ELF-1 (cell line): Measurements from ENCODE around the gene KIF2A.

Experiments used
- DNase-seq: peaks from one replicate; pipeline ENCODE4 v3.0.0-alpha.2; 2016; ENCODE audit warnings: low read depth, low spot score

The KIF2A gene

DNA sequence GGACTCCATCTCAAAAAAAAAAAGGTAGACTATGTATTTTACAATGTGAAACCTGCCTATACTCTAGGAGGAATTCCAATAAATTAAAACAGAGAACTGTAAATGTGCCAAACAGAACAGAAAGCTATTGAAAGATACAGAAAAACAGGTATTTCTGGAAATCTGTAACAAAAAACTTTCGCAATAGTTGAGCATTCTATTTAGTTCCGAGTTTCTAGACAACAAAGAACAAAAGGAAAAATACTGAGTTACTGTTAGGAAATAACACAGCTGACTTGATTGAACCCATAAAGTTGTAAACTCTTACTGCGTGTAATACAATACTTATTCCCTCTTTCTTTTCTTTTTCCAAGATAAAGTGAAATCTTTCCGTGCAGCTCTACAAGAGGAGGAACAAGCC is 79.1 kb downstream of the KIF2A start:
- no peak for DNase-seq

DNA sequence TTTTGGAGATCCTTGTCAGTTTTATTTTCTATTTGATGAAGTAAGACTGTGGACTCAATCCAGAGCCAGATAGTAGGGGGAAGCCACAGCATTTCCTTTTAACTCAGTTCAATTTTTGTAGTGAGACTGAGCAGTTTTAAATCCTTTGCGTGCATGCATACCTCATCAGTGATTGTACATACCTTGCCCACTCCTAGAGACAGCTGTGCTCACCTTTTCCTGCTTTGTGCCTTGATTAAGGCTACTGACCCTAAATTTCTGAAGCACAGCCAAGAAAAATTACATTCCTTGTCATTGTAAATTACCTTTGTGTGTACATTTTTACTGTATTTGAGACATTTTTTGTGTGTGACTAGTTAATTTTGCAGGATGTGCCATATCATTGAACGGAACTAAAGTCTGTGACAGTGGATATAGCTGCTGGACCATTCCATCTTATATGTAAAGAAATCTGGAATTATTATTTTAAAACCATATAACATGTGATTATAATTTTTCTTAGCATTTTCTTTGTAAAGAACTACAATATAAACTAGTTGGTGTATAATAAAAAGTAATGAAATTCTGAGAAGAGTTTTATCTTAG is 79.9 kb downstream of the KIF2A start:
- DNase-seq = no peak

DNA sequence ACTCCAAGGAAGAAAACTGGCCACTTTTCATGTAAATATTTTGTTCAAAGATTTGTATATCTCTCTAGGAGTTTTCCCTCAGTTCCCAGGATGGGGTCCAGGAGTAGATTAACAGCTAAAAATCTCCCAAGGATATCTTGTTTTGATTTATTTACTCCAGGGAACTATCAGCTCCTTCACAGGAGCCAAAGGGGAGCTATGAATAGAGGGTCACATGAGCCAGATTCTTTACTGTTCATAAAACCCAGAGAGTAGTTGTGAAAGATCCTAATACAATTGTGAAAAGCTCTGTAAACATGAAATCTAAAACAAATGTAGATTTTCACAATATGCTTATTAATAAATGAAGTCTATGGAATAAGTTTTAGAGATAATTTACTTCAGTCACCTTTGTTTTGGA is 80.8 kb downstream of the KIF2A start:
- DNase-seq = no peak

DNA sequence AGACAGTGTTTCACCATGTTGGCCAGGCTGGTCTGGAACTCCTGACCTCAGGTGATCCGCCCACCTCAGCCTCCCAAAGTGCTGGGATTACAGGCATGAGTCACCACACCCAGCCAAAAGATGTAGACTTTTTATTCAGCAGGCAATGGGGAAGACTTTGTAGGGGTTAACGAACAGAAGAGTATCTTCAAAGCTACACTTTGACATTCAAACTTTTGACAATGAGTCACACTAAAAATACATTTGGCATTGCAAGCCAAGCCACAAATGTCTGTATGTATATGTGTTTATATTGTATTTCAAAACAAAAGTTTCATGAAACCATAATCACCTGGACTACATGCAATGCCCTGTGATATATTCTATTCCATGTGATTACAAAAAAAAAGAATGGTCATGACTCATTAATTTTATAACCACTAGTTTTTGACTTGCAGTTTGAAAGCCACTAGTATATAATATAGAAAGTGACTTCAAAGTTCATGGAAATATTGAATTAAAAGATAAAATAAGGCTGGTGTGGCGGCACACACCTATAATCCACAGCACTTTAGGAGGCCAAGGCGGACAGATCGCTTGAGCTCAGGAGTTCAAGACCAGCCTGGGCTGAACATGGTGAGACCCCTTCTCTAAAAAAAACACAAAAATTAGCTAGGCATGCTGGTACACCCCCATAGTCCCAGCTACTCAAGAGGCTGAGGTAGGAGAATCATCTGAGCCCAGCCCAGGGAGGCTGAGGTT is 89.4 kb downstream of the KIF2A start:
- no peak for DNase-seq

DNA sequence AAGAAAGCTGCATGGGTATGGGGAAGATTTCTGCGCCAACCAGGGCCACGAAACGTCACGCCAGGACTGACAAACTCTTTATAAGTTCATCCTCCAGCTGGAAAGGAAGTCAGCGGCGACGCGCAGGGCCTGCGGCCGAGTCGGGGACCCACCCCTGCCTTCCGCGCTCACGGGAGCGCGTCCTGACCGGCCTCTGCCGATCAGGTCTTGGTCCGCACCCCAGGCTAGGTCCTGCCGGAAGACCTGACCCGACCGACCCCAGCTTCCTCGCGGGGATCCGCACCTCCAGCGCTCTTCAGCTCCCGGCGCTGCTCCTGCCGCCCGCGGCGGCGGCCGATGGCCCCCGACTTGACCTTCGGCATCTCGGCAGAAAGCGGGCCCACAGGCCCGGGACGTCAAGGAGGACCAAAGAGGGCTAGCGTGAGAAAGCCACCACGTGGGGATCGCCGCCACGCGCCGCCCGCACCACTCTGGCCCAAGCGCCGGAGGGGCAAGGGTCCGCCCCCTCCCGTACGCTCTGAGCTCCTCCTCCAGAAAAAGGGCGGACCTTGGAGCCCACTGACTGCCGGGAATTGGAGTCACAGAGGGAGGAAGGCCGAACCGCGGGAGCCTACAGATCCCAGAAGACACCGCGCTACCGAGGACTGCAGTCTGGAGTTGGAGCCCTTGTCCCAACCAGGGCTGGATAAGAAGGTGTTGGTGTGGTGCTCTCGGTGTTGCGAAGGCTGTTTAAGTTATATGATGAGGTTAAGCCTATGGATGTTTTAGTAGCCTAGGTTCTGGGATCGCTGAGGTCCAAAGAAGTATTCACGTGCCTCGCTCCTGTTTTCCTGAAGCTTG is 97.6 kb downstream of the KIF2A start, which contains the start of gene DIMT1:
TSS of gene DIMT1 (minus strand) at position 495 of the 840 bp plus-strand sequence. CDS start at position 362, 133 bp downstream.
- DNase-seq = peak; percentile 99

DNA sequence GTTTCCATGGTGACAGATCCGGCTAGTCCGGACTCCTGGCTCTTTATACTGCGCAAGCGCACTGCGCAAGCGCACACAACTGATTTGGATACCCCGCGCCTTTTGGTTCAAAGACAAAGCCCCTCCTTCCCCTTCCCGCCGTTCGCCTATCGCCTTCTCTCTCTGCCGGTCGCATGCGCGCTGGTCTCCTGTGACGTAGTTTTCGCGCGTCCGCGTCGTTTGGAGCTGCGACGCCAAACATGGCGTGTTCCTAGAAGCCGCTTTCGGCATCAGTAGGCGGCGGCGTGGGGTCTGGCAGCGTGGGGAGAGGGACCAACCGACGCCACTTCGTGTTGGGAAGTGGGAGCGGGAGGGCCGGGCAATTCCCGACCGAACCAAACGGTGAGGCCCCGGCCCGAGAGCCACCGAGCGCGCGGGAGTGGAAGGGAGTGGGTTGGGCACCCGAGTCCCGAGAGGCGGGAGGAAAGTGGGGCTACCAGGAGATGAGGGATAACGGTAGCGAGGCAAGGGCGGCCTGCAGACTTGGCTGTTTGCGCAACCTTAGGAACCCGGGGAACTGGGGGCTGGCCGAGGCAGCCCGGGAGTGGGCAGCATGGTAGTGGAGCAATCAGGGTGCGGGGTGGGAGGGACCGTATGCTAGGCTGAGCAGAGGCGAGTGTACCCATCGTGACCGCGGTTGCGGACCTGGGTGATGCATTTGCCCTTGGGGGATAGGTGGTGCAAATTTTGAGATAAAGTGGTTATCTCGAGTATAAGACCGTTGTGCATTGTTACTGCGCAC is 106.7 kb downstream of the KIF2A start, which contains the start of gene IPO11:
TSS of gene IPO11 (plus strand) at position 215 of the 781 bp plus-strand sequence. CDS start 24,517 bp downstream, outside the sequence.
- peak; percentile 99 for DNase-seq

DNA sequence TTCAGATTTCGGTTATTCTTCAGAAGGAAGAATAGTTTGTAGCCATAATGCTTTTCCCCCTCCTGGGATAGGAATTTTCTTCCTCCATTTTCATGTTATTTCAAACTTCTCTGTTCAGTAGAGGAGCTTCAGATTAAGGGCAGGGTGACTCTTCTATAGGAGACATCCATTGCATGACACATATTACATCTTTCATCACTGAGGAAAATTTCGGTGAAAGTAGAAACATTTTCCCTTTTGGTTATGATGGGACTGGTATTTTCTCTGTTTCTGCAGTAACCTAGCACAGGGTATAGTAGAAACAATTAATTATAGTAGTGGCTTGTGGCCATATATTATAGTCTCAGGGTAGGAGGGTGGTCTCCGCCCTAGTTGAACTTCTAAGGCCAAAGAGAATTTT is 107.7 kb downstream of the KIF2A start:
- no peak for DNase-seq

DNA sequence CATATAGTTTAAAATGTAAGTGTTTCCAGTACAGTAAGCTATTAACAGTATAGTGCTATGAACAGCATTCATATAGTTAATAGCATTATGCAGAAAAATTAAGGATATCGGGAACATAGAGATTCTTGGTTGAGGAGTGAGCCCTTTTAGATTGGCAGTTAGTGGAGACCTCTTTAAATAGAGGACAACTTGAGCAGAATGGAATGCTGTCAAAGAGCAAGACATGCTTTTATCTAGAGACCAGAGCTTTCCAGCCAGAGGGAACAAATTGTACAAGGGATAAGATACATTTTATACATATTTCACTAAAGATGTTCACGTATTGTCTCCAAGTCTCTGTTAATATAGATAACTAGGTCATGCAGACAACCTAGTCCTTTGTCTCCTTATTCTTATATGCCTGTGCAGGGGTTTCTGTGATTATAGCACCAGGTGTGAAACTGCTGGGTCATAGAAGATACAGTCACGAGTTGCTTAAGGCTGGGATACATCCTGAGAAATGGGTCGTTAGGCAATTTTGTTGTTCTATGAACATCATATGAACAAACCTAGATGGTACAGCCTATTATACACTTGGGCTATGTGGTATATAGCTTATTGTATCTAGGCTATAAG is 112.6 kb downstream of the KIF2A start:
- no peak for DNase-seq

DNA sequence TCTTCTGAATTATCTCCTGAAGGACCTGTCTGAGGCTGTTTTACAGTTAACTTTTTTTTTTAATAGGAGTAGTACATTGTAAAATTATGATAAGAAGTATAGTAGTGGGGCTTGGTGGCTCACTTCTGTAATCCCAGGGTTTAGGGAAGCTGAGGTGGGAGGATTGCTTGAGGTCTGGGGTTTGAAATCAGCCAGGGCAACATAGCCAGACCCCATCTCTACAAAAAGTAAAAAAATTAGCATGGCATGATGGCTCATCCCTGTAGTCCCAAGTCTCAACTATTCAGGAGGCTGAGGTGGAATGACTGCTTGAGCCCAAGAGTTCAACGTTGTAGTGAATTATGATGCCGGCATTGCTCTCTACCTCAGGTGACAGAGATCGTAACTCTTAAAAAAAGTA is 113.6 kb downstream of the KIF2A start:
- no peak for DNase-seq

DNA sequence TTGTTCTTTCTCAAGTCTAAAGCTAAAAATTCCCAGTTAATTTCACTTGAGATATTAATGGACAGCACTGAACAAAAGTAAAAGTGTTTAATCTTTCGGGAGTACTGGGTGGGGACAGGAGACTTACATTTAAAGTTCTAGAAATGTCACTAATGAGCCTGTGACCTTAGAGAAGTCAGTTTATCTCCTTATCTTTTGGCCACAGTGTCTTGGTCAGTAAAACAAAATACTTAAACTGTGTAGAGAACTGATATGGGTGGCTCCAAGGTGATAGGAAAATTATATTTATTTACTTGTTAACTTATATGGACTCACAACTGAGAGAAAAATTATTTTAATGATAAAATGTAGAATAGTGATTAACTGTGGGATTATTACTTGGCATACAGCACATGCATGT is 115.4 kb downstream of the KIF2A start:
- no peak for DNase-seq

DNA sequence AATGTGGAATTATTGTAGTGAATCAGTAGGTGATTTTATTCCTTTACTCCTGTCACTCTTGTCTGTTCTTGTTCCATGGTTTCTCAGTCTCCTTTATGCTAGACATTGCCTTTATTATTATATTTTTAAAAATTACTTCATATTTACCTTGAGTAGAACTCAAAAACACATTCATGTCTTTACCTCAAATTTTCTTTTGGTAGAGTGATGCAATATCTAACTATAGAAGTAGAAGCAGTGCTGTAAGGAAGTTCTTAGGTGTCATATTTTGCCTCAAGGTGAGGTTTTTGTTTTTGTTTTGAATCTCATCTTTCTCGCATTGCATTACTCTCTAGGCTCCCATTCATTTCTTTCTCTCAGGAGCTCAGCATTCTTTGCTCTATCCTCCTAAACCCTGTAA is 118.8 kb downstream of the KIF2A start:
- DNase-seq = no peak

DNA sequence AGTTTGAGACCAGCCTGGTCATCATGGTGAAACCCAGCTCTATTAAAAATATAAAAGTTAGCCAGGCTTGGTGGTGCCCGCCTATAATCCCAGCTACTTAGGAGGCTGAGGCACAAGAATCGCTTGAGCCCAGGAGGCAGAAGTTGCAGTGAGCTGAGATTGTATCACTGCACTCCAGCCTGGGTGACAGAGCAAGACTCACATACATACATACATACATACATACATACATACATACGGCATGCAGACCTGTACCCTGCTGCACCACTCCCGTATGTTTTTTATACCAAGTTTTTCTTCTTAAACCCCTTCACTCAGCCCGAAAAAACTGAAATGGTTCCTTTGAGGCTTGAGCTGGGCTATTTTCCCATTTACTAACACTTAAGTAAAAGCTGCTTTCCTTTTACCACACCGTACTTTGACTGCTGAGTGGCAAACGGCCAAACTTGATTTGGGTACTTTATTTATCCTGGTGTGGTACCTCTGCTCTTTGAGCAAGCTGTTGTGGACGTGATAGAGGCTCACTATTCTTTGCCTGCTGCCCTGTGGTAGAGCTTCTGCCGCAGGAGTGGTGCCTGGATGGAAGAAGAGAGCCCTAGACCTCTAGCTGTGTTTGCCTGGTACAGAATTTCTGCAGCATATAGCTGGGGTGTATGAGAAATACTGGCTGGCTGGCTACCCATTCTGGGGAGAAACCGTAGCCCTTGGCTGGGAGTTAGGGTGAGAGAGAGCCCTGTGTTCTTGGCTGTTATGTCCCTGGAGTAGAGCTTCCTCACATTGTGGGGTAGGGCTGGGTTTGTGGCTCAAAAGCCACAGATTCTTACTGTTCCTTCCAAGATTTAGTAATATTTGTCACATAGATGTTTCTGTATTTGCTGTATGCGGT is 126.0 kb downstream of the KIF2A start:
- DNase-seq = no peak

DNA sequence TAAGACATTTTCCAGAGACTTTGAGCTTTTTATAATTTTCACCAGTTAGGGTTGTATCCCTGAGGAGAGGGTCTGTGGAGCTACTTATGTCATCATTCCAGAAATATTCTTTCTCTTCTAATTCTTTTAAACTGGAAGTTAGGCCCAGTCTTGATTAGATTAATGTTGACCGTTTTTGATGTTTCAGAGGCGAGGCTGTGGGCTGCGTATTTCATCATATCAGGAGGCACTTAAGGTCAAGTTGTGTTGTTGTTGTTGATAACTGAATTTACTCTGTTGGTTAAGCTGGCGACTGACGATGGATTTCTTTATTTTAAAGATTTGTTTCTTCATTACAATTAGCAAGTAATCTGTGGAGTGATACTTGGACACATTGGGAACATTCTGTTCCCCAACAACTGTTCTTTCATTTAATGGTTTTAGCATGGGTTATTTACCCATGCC is 126.6 kb downstream of the KIF2A start:
- no peak for DNase-seq
